C1 segment of cervical spinal cord (tissue), 14 donors: ENCODE results near the gene ZG16B.

ENCODE experiments used
- DNase-seq, 14 donors: peaks; one replicate each; lab custom pipeline; 2025; lab: John Stamatoyannopoulos, UW

ZG16B gene

GRCh38 chr16:2867987-2868789 lies 38.1 kb downstream of the ZG16B start:
- DNase-seq, result peak; percentile 71 to 99 (median 92)

- no peak for DNase-seq
These were observed 41.8 kb downstream of the ZG16B start for GRCh38 chr16:2871926-2872325.

GRCh38 chr16:2874032-2874911 lies 44.2 kb downstream of the ZG16B start:
- no peak for DNase-seq

- peak; percentile 1 to 77 (median 32) for DNase-seq
These were observed 44.8 kb downstream of the ZG16B start for GRCh38 chr16:2874912-2875362.

GRCh38 chr16:2879854-2880508 lies 49.9 kb downstream of the ZG16B start:
- DNase-seq, result no peak
